K562 (cell line): ENCODE results near the gene LZTR1. TPM values are rescaled to one million over a fixed set of nuclear protein-coding genes. Genes with fewer than 3 reads are reported as not detected.

ENCODE experiments used
- ATAC-seq: fragments of 200-7000 bp; cut with Tn5 transposase; 3 replicates; pipeline ENCODE4 v1.9.1; 2020; ENCODE audit warnings: moderate library complexity
- BruUV-seq: library from RNA; stranded (reverse); fragments of 400-500 nt; replicated peaks from 2 replicates; lab custom pipeline; 2021; lab: Mats Ljungman, UMichigan
- CTCF ChIA-PET: fragments of 300-600 bp; formaldehyde crosslinking; extraction: SDS; loops from one replicate; lab custom pipeline; 2021; ENCODE audit warnings: low intra/inter-chr PET ratio; lab: Yijun Ruan, JAX
- POLR2A ChIA-PET: fragments of 300-600, 350-650 bp; sonication (Branson Sonifier 250); formaldehyde crosslinking; extraction: SDS; loops from one replicate; lab custom pipeline; 2021; ENCODE audit warnings: antibody characterized with exemption, inconsistent platforms; lab: Yijun Ruan, JAX
- DNase-seq, 4 experiments: peaks; one replicate each; pipeline versions ENCODE4 v3.0.0 to v3.0.0-alpha.2; 2011 to 2018; ENCODE audit warnings: low spot score in 3 of 4, mixed read lengths in 3 of 4; ENCODE audit errors: extremely low read depth in 1 of 4
- FAIRE-seq: peaks from 2 replicates; lab custom pipeline; 2011; peaks lifted over from hg19 to GRCh38; lab: Jason Lieb, UNC
- H2AFZ ChIP-seq: 2 replicates; pipeline ENCODE4 v1.6.0; 2011; ENCODE audit warnings: low read depth, low read length, control low read depth, inconsistent platforms
- H3K27ac ChIP-seq: fragments of 200-600 bp; 3 replicates; pipeline ENCODE4 v1.8.0; 2011; ENCODE audit warnings: low read depth, mild to moderate bottlenecking, control low read depth, inconsistent platforms, low read length, moderate library complexity, mixed read lengths; ENCODE audit errors: extremely low read depth
- H3K27me3 ChIP-seq, 2 experiments: fragments of 300-600 bp in 1 of 2; 2 replicates in 1 of 2; 3 replicates in 1 of 2; pipeline versions ENCODE4 v1.6.0 to v1.8.0; 2011; ENCODE audit warnings: inconsistent platforms in 2 of 2, low read length in 2 of 2, mild to moderate bottlenecking in 1 of 2, mixed read lengths in 1 of 2, moderate library complexity in 1 of 2; ENCODE audit not compliant: control insufficient read depth in 2 of 2, insufficient read depth in 2 of 2
- H3K36me3 ChIP-seq: fragments of 300-600 bp; 3 replicates; pipeline ENCODE4 v1.8.0; 2011; ENCODE audit warnings: mild to moderate bottlenecking, low read length, inconsistent platforms; ENCODE audit not compliant: control insufficient read depth, insufficient read depth
- H3K4me1 ChIP-seq, 2 experiments: fragments of 200-600 bp in 1 of 2; replicated peaks in 1 of 2; 2 replicates in 1 of 2; 3 replicates in 1 of 2; pipeline versions ENCODE4 v1.5.1 to v1.8.0; 2011; ENCODE audit warnings: inconsistent platforms in 2 of 2, low read length in 2 of 2, mild to moderate bottlenecking in 1 of 2, mixed read lengths in 1 of 2, moderate library complexity in 1 of 2; ENCODE audit not compliant: control insufficient read depth in 2 of 2, insufficient read depth in 2 of 2
- H3K4me2 ChIP-seq: 2 replicates; pipeline ENCODE4 v1.6.1; 2011; ENCODE audit warnings: low read length, control low read depth, inconsistent platforms, mixed read lengths; ENCODE audit not compliant: insufficient read depth
- H3K4me3 ChIP-seq: fragments of 200-600 bp; sonication (generic), shearing (Covaris generic); 2 replicates; pipeline ENCODE4 v1.5.1; 2016; ENCODE audit warnings: control low read depth, inconsistent platforms
- H3K79me2 ChIP-seq: fragments of 200-600 bp; 3 replicates; pipeline ENCODE4 v1.8.0; 2011; ENCODE audit warnings: low read length, inconsistent platforms; ENCODE audit not compliant: control insufficient read depth, insufficient read depth
- H3K9ac ChIP-seq, 2 experiments: 2 replicates each; pipeline versions ENCODE4 v1.6.0 to v1.6.1; 2011; ENCODE audit warnings: low read depth in 2 of 2, low read length in 2 of 2, control low read depth in 1 of 2, inconsistent platforms in 1 of 2, mild to moderate bottlenecking in 1 of 2, mixed read lengths in 1 of 2; ENCODE audit not compliant: insufficient read depth in 1 of 2
- H3K9me1 ChIP-seq: one replicate; pipeline ENCODE4 v1.6.0; 2011; ENCODE audit warnings: inconsistent platforms, mild to moderate bottlenecking, low read length, moderate library complexity; ENCODE audit not compliant: control insufficient read depth, insufficient read depth
- H3K9me3 ChIP-seq: replicated peaks from 2 replicates; pipeline ENCODE4 v1.5.1; 2011; ENCODE audit warnings: low read depth, low read length, inconsistent platforms; ENCODE audit not compliant: control insufficient read depth, insufficient read depth
- H4K20me1 ChIP-seq: replicated peaks from 2 replicates; pipeline ENCODE4 v1.6.1; 2011; ENCODE audit warnings: low read length, inconsistent platforms, mixed read lengths; ENCODE audit not compliant: control insufficient read depth, insufficient read depth
- ARNT ChIP-seq, 2 experiments: fragments of 450-650 bp; IDR thresholded peaks; 2 replicates each; pipeline ENCODE4 v1.6.1; 2016; ENCODE audit warnings: mild to moderate bottlenecking in 1 of 2
- ATF2 ChIP-seq: sonication (generic); formaldehyde crosslinking; IDR thresholded peaks from 2 replicates; pipeline ENCODE4 v1.8.1; 2022; ENCODE audit warnings: missing genetic modification reagents
- BMI1 ChIP-seq: fragments of 150-350 bp; IDR thresholded peaks from 2 replicates; pipeline ENCODE4 v1.6.1; 2014; ENCODE audit warnings: low read length
- CXXC5 ChIP-seq: fragments of 250-450 bp; sonication (Bioruptor Pico); IDR thresholded peaks from 2 replicates; pipeline ENCODE4 v1.8.0; 2022; ENCODE audit warnings: inconsistent platforms, mild to moderate bottlenecking, moderate library complexity
- FOXJ3 ChIP-seq: sonication (generic); formaldehyde crosslinking; IDR thresholded peaks from 2 replicates; pipeline ENCODE4 v1.4.0; 2020; ENCODE audit warnings: mild to moderate bottlenecking, missing genetic modification reagents
- FOXP4 ChIP-seq: sonication (generic); formaldehyde crosslinking; IDR thresholded peaks from 2 replicates; pipeline ENCODE4 v1.8.0; 2022; ENCODE audit warnings: mild to moderate bottlenecking, missing genetic modification reagents, borderline replicate concordance
- HDAC3 ChIP-seq: fragments of 450-650 bp; IDR thresholded peaks from 2 replicates; pipeline ENCODE4 v1.6.1; 2018; ENCODE audit warnings: borderline replicate concordance, mild to moderate bottlenecking, moderate library complexity; ENCODE audit not compliant: partially characterized antibody
- ILK ChIP-seq: fragments of 450-650 bp; IDR thresholded peaks from 2 replicates; pipeline ENCODE4 v1.6.1; 2016; ENCODE audit warnings: missing genetic modification characterization, low read depth, mild to moderate bottlenecking, missing compliant biosample characterization, moderate library complexity, borderline replicate concordance
- NFE2L1 ChIP-seq: fragments of 450-650 bp; IDR thresholded peaks from 2 replicates; pipeline ENCODE4 v1.6.1; 2016; ENCODE audit warnings: missing genetic modification characterization, low read depth, mild to moderate bottlenecking, missing compliant biosample characterization, moderate library complexity, borderline replicate concordance
- RBM25 ChIP-seq: fragments of 200-400 bp; formaldehyde crosslinking; IDR thresholded peaks from 2 replicates; pipeline ENCODE4 v1.6.1; 2018; ENCODE audit warnings: low read length, low read depth, moderate library complexity; ENCODE audit not compliant: severe bottlenecking
- SMAD4 ChIP-seq: fragments of 250-450 bp; sonication (Bioruptor Pico); conservative IDR thresholded peaks from 2 replicates; pipeline ENCODE4 v1.8.0; 2021; ENCODE audit warnings: inconsistent platforms, mild to moderate bottlenecking, moderate library complexity
- STAT5B ChIP-seq: fragments of 250-450 bp; sonication (Bioruptor Pico); IDR thresholded peaks from 2 replicates; pipeline ENCODE4 v1.8.0; 2021; ENCODE audit warnings: mild to moderate bottlenecking, inconsistent platforms
- STAT6 ChIP-seq: sonication (generic); formaldehyde crosslinking; IDR thresholded peaks from 2 replicates; pipeline ENCODE4 v1.8.1; 2023; ENCODE audit warnings: mild to moderate bottlenecking, missing genetic modification reagents
- TAF7 ChIP-seq: fragments of 450-650 bp; IDR thresholded peaks from 2 replicates; pipeline ENCODE4 v1.6.1; 2016; ENCODE audit warnings: missing genetic modification characterization, missing compliant biosample characterization
- ZNF121 ChIP-seq: sonication (generic); formaldehyde crosslinking; conservative IDR thresholded peaks from 2 replicates; pipeline ENCODE4 v1.8.0; 2022; ENCODE audit warnings: missing genetic modification reagents
- ZNF133 ChIP-seq: fragments of 250-450 bp; sonication (Bioruptor Pico); IDR thresholded peaks from 2 replicates; pipeline ENCODE4 v1.4.0; 2020; ENCODE audit warnings: mild to moderate bottlenecking
- ZNF239 ChIP-seq: fragments of 250-450 bp; sonication (Bioruptor Pico); IDR thresholded peaks from 2 replicates; pipeline ENCODE4 v1.4.0; 2020; ENCODE audit warnings: mild to moderate bottlenecking
- WGBS: fragments of 100-300 bp; shearing (Covaris generic); methylation state at CpG from one replicate; pipeline ENCODE4 v1.1.6; 2016; ENCODE audit warnings: low coverage, mixed read lengths; ENCODE audit not compliant: insufficient coverage; ENCODE audit errors: missing lambda C conversion rate; 5-methylcytosine and 5-hydroxymethylcytosine counted together
- in situ Hi-C: fragments of 300-500 bp; cut with MboI; formaldehyde crosslinking; loops from 4 replicates; pipeline ENCODE4 v1.15.0; 2018; ENCODE audit warnings: inconsistent platforms, mixed read lengths
- intact Hi-C: fragments of 100-400 bp; cut with micrococcal nuclease; formaldehyde crosslinking; loops from 2 replicates; pipeline ENCODE4 v1.14.2; 2022
- polyA plus RNA-seq, 8 experiments: library from polyadenylated mRNA; depleted of rRNA in 4 of 8; stranded (reverse) in 5 of 8; unstranded in 3 of 8; fragments of >200 nt; fragmentation: Nextera tagmentation in 2 of 8; fragmentation: Illumina TruSeq in 1 of 8; extraction: Ambion mirVana in 2 of 8; extraction: Trizol in 1 of 8; gene quantifications; 2 replicates each; pipeline versions ENCODE4 v1.2.1 to v1.2.3, GENCODE V29; 2011 to 2014; ENCODE audit warnings: inconsistent platforms in 1 of 8, missing spikeins in 1 of 8
- total RNA-seq, 7 experiments: library from RNA; depleted of rRNA in 6 of 7; stranded (reverse); fragments of >200 nt in 6 of 7; fragmentation: Illumina TruSeq in 2 of 7; extraction: Trizol in 2 of 7; gene quantifications; 2 replicates each; pipeline versions ENCODE4 v1.2.1 to v1.2.3, GENCODE V29; 2011 to 2021; ENCODE audit warnings: low replicate concordance in 1 of 7

The LZTR1 gene
- total and polyA plus RNA-seq, 9 of the 15 experiments (the other 6 are each of a cell fraction or from before 2014, with no cell fraction given): 2.2 to 135 (median 63.0) TPM

- Histone ChIP-seq H2AFZ (no peak overlapping the region), H3K9me3 (no peaks in the 10 kb centered on the region), H3K4me2 (no peak overlapping the region), H3K9me1 (peaks cover 41% of the 10 kb centered on the region), H3K9ac (no peak overlapping the region), H3K4me3 (no peak overlapping the region), H3K27ac (no peak overlapping the region), H3K79me2 (peaks cover 97% of the 10 kb centered on the region), H3K27me3 (no peaks in the 10 kb centered on the region), H3K36me3 (peaks cover 85% of the 10 kb centered on the region), H3K4me1 (peaks cover 9 to 19% of the 10 kb centered on the region in 2 experiments; a peak in 3 of 5 replicates), H4K20me1 (peaks cover 95% of the 10 kb centered on the region)
- POLR2A ChIA-PET: interaction anchor here (54.6 to 64.4 kb wide), 2 partner anchors 7 to 26 kb away, joined by 1556 read pairs; partner anchors contain the start of genes AIFM3, CRKL and LZTR1
- CTCF ChIA-PET: no interaction called here
- in situ Hi-C loops (no loop called here), intact Hi-C loops (no loop called here)
- FAIRE-seq (no peak), DNase-seq (no peak), ATAC-seq (no peak)
- 28% methylated on average over 1 of the region's 1 CpG for WGBS
- BruUV-seq: no TSS peak
- TF ChIP-seq NFE2L1 (tag) (peak; percentile 10; the same call in 1 of the 2 replicates), SMAD4 (CRISPR knock-in tag) (0 out of 2 replicates have a peak, but pooled peaks have one; percentile 1), RBM25 (peak; percentile 32), HDAC3 (no peak), TAF7 (0 out of 2 replicates have a peak, but pooled peaks have one; percentile 12), CXXC5 (no peak), FOXP4 (CRISPR knock-in tag) (0 out of 2 replicates have a peak, but pooled peaks have one; percentile 61), FOXJ3 (no peak), ZNF239 (CRISPR knock-in tag) (no peak), ARNT (IDR thresholded peaks at IDR 0.05) (no peak), ATF2 (CRISPR knock-in tag) (no peak), ZNF121 (peak; percentile 93), ZNF133 (no peak), STAT5B (0 out of 2 replicates have a peak, but pooled peaks have one; percentile 8), ILK (no peak), BMI1 (no peak), STAT6 (CRISPR knock-in tag) (no peak)
These were observed 38.1 kb upstream of the LZTR1 start for GRCh38 chr22:20944042-20944441.
